DOHH2 (cell line): Measurements from ENCODE around the gene LMNB1.

ENCODE experiments used
- EZH2phosphoT487 ChIP-seq: fragments of 200-600 bp; sonication (generic); IDR thresholded peaks from 2 replicates; pipeline ENCODE4 v1.6.1; 2017; ENCODE audit warnings: borderline replicate concordance, mild to moderate bottlenecking, antibody characterized with exemption, low read length, moderate library complexity, mixed read lengths
- TF ChIP-seq, protein P1 (sequence below): fragments of 200-600 bp; sonication (generic); IDR thresholded peaks from one replicate; pipeline ENCODE4 v1.5.1; 2014; ENCODE audit warnings: antibody characterized with exemption, mild to moderate bottlenecking, low read depth, low read length; ENCODE audit not compliant: poor library complexity, severe bottlenecking

DNA sequence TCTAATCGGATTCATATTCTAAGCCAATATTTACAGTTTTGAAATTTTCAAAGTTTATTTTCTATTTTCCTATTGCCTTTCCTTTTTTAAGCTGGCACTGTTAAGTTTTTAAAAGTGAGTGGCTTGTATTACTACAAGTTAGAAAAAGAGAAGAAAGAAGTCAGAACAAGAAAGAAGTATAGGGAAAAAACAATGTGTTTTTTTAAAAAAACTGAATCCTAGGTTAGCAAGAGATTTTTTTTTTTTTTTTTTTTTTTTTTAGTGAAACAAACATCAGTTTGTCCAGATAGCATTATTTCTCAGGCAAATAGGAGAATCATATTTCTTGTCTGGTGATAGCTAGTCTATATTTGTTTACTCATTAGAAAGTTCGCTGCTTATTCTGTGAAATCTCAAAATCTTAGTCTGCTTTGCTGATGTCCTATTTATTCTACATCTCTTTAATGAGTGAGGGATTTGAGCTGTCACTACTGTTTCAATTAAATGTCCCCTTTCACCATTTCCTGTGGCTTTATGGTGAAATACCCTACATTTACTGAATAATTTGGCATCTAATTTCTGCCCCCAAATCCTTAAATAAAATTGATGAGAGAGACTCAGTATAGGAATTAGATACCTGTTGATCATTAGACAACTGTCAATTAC lies 19.1 kb upstream of the LMNB1 start:
- TF ChIP-seq, protein P1, sequence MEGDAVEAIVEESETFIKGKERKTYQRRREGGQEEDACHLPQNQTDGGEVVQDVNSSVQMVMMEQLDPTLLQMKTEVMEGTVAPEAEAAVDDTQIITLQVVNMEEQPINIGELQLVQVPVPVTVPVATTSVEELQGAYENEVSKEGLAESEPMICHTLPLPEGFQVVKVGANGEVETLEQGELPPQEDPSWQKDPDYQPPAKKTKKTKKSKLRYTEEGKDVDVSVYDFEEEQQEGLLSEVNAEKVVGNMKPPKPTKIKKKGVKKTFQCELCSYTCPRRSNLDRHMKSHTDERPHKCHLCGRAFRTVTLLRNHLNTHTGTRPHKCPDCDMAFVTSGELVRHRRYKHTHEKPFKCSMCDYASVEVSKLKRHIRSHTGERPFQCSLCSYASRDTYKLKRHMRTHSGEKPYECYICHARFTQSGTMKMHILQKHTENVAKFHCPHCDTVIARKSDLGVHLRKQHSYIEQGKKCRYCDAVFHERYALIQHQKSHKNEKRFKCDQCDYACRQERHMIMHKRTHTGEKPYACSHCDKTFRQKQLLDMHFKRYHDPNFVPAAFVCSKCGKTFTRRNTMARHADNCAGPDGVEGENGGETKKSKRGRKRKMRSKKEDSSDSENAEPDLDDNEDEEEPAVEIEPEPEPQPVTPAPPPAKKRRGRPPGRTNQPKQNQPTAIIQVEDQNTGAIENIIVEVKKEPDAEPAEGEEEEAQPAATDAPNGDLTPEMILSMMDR = no peak
- TF ChIP-seq EZH2phosphoT487 = no peak
